Measurements from ENCODE around the gene FBXO40.

FBXO40 gene

DNA sequence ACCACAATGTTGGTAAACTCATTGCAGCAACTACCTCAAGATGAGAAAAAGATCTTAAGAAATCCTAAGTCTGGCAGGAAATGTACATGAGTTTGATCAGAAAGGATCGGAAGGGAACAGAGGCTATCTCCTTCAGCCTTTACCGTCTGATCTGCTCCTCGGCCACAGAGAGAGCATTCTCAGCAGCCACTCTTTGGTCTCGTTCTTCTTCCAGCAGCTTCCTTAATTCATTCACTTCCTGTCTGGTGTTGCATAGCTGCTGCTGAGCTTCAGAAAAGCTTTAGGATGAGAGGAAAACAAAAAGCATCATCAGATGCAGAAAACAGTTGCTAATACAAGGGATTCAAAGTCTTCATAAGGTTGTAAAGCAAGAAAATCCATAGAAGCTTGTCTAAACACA is 74.2 kb downstream of the FBXO40 start:
- no peak for DNase-seq

DNA sequence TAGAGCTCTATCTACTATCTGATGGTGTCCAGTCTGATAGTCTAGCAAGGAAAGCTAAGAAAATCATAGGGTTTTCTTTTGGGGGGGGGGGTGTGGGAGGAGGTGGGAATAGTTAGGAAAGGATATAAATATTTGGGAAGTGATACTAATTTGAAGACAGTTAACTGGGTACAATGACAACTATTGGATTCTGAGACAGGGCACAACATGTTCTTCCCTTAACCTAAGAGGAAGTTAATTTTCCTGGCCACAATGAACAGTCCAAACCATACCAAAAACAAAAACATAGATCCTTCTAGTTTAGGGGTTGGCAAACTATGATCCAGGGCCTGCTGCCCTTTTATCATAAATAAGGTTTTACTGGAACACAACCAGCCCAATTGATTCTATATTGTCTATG is 77.5 kb downstream of the FBXO40 start:
- DNase-seq: no peak

DNA sequence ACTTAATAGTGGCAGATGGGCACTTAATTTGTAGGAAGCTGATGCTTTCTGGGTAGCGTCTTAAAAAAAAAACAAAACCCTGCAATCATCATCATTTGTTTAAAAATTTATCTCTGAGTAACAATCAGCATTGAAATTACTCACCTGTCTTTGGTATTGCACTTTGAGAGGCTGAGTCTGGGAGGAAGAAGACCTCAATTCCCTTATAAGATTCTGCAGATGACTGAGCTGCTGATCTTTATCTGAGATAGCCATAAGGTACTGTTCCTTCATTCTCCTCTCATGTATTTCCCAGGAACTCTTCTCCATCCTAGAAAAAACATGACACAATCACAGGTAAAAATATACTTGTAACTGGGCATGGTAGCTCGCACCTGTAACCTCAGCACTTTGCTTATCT is 84.0 kb downstream of the FBXO40 start:
- no peak for DNase-seq

Data from kidney glomerular epithelial cell (primary cell).